ENCODE data around the gene SPDYE16. TPM values are rescaled to one million over a fixed set of nuclear protein-coding genes. Genes with fewer than 3 reads are reported as not detected.
"Not testable (repeated sequence)": the region's sequence is repeated elsewhere in the genome, so short reads cannot be mapped to it uniquely, and the experiment has no call there.

Gene SPDYE16
- total and polyA plus RNA-seq, 2 donors: 0.14 to 0.27 TPM

DNA sequence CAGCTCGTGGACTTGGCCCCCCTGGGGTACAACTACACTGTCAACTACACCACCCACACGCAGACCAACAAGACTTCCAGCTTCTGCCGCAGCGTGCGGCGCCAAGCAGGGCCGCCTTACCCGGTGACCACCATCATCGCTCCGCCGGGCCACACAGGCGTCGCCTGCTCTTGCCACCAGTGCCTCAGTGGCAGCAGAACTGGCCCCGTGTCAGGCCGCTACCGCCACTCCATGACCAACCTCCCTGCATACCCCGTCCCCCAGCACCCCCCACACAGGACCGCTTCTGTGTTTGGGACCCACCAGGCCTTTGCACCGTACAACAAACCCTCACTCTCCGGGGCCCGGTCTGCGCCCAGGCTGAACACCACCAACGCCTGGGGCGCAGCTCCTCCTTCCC lies 60.4 kb downstream of the SPDYE16 start:
- H3K27ac ChIP-seq (ENCODE audit: low read depth in 1 of 2, low read length in 1 of 2); DNase-seq (ENCODE audit: low read depth in 6 of 9, low spot score in 9 of 9); H3K4me3 ChIP-seq (ENCODE audit: low read length in 2 of 2); H3K27me3 ChIP-seq (ENCODE audit: control insufficient read depth in 2 of 2, insufficient read depth in 1 of 2, low read length in 1 of 2); H3K4me1 ChIP-seq (ENCODE audit: control insufficient read depth in 2 of 2, insufficient read depth in 2 of 2, low read length in 2 of 2); H3K9me3 ChIP-seq (ENCODE audit: control insufficient read depth in 2 of 2, insufficient read depth in 1 of 2, low read length in 1 of 2): not testable (repeated sequence)
- WGBS: 97% methylated on average over 24 of the region's 24 CpGs
- H3K36me3 ChIP-seq (ENCODE audit: control insufficient read depth in 2 of 2, insufficient read depth in 2 of 2, low read length in 1 of 2): peaks cover 8 to 14% of the 10 kb centered on the region in 2 donors

Other genes with a start within 250 kb of the SPDYE16 start
- 67.7 TPM for gene HSPB1, start 240.6 kb downstream of the SPDYE16 start, total RNA-seq
- gene HSPB1, start 240.6 kb downstream of the SPDYE16 start, polyA plus RNA-seq: 1,040 TPM
- 16.0 TPM for gene YWHAG, start 184.3 kb downstream of the SPDYE16 start, total RNA-seq
- gene YWHAG, start 184.3 kb downstream of the SPDYE16 start, polyA plus RNA-seq: 47.1 TPM
- 0.71 TPM for gene SSC4D, start 133.6 kb downstream of the SPDYE16 start, total RNA-seq
- 0.96 TPM for gene SSC4D, start 133.6 kb downstream of the SPDYE16 start, polyA plus RNA-seq
- gene ZP3, start 118.3 kb downstream of the SPDYE16 start, total RNA-seq: 1.6 TPM
- 2.3 TPM for gene ZP3, start 118.3 kb downstream of the SPDYE16 start, polyA plus RNA-seq
- 7.9 TPM for gene DTX2, start 81.6 kb downstream of the SPDYE16 start, total RNA-seq
- gene DTX2, start 81.6 kb downstream of the SPDYE16 start, polyA plus RNA-seq: 50.3 TPM
- gene UPK3B, start 32.7 kb downstream of the SPDYE16 start, total RNA-seq: 0.33 TPM
- 2.1 TPM for gene UPK3B, start 32.7 kb downstream of the SPDYE16 start, polyA plus RNA-seq
- gene POMZP3, start 84.0 kb upstream of the SPDYE16 start, total RNA-seq: 2.1 TPM
- gene POMZP3, start 84.0 kb upstream of the SPDYE16 start, polyA plus RNA-seq: 14.3 TPM

Measured in thymus (tissue), 11 donors.